Measurements from ENCODE around the gene XRCC6.

DNA sequence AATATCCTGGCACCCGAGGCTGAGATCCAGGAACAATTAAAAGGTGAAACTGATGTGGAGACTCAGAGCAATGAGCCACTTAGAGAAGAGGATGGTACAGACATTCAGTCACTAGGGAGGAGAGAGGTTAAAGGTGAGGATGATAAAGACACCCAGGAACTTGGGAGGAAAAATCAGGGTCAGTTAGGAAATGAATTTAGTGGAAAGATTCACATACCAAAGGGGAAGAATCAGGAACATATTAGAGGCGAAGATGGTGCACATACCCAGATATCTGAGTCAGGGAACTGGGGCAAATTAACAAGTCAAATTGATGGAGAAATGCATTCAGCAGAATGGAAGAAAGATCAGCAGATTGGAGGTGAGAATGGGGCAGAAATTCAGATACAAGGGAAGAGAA lies 74.1 kb downstream of the XRCC6 start:
- TF ChIP-seq, protein P1, sequence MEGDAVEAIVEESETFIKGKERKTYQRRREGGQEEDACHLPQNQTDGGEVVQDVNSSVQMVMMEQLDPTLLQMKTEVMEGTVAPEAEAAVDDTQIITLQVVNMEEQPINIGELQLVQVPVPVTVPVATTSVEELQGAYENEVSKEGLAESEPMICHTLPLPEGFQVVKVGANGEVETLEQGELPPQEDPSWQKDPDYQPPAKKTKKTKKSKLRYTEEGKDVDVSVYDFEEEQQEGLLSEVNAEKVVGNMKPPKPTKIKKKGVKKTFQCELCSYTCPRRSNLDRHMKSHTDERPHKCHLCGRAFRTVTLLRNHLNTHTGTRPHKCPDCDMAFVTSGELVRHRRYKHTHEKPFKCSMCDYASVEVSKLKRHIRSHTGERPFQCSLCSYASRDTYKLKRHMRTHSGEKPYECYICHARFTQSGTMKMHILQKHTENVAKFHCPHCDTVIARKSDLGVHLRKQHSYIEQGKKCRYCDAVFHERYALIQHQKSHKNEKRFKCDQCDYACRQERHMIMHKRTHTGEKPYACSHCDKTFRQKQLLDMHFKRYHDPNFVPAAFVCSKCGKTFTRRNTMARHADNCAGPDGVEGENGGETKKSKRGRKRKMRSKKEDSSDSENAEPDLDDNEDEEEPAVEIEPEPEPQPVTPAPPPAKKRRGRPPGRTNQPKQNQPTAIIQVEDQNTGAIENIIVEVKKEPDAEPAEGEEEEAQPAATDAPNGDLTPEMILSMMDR (IDR thresholded peaks at IDR 0.05) = no peak
- TF ChIP-seq POLR2A (IDR thresholded peaks at IDR 0.05) = no peak

Measured in adrenal gland (tissue), 5 donors.